T-helper 1 cell (primary cell): ENCODE measurements around the gene CIAO2B.
"Not testable (repeated sequence)": the region's sequence is repeated elsewhere in the genome, so short reads cannot be mapped to it uniquely, and the experiment has no call there.

Experiments
- DNase-seq, 5 donors: peaks; one replicate each; pipeline ENCODE4 v3.0.0-alpha.2; 2012 to 2020
- total RNA-seq, 4 donors: gene quantifications; one replicate each; lab custom pipeline; 2026; lab: John Stamatoyannopoulos, UW

The CIAO2B gene
- 12.3 to 25.8 (median 16.2) reads per million in 4 donors for total RNA-seq

- peak; percentile 73 to 90 (median 83) for DNase-seq
These were observed at the start of gene CIAO2B for GRCh38 chr16:66934138-66934838. Gene CIAO2B, minus strand, starts transcription at chr16:66934402. Its CDS starts 38 bp downstream, at chr16:66934364.

- no peak for DNase-seq
These were observed 48.8 kb upstream of the CIAO2B start for GRCh38 chr16:66983033-66983432.

DNA sequence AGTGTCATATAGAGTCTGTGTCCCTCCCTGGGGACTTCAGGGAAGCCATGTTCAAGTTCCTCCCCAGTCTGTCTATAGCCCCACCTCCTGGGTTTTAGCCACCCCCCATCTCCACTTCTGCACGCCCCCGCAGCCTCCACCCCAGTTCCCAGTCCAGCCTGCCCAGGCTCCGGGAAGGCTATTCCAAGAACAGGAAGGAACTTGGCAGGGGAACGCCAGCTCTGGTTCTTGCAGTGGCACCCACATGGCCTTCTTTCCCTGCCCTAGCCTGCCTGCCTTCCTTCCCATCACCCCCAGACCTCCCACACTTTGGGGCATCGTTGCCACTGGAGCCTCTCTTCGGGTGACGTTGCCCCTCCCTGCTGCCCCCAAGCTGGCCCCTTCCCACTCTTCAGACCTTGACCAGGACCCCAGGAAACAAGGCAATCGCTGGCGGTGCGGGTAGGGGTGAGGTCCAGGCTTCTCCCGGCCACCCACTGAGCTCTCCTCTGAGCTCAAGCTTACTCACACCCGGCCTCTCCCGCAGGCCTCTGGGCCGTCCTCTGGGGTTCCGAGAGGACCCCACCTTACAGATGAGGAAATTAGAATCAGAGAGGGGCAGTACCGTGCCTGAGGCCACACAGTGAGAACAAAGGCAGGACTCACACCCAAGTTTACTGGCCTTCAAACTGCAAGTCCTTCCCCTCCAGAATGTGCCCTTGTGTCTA, 45.0 kb upstream of the CIAO2B start:
- no peak for DNase-seq

- DNase-seq = peak; percentile 77 to 89 (median 85)
These were observed 43.3 kb upstream of the CIAO2B start for GRCh38 chr16:66977341-66978113.

DNA sequence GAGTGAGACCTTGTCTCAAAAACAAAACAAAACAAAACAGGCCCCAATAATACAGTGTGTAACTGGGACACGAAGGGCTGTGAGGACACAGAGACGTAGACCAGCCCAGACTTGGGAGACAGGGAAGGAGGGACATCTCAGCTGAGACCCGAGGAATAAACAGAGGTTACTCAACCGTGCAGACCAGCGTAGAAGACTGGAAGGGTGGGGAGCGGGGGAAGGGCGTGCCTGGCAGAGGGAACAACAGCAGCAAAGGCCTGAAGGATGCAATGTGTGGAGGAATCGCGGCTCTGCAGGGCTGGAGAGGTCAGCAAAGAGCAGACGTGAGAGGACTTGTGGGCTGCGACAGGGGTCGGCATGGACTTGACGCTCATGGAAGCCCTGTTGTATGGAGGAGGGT, 42.5 kb upstream of the CIAO2B start:
- no peak for DNase-seq

GRCh38 chr16:66975302-66975893, 41.2 kb upstream of the CIAO2B start:
- DNase-seq = no peak

GRCh38 chr16:66974932-66975246, 40.7 kb upstream of the CIAO2B start:
- DNase-seq = peak in 3 of 5 donors; percentile 20 to 73 (median 34)

GRCh38 chr16:66974156-66974931, 40.1 kb upstream of the CIAO2B start:
- not testable (repeated sequence) for DNase-seq

GRCh38 chr16:66973716-66974115, 39.5 kb upstream of the CIAO2B start:
- no peak for DNase-seq

- no peak for DNase-seq
These were observed 38.8 kb upstream of the CIAO2B start for GRCh38 chr16:66972983-66973382.

DNA sequence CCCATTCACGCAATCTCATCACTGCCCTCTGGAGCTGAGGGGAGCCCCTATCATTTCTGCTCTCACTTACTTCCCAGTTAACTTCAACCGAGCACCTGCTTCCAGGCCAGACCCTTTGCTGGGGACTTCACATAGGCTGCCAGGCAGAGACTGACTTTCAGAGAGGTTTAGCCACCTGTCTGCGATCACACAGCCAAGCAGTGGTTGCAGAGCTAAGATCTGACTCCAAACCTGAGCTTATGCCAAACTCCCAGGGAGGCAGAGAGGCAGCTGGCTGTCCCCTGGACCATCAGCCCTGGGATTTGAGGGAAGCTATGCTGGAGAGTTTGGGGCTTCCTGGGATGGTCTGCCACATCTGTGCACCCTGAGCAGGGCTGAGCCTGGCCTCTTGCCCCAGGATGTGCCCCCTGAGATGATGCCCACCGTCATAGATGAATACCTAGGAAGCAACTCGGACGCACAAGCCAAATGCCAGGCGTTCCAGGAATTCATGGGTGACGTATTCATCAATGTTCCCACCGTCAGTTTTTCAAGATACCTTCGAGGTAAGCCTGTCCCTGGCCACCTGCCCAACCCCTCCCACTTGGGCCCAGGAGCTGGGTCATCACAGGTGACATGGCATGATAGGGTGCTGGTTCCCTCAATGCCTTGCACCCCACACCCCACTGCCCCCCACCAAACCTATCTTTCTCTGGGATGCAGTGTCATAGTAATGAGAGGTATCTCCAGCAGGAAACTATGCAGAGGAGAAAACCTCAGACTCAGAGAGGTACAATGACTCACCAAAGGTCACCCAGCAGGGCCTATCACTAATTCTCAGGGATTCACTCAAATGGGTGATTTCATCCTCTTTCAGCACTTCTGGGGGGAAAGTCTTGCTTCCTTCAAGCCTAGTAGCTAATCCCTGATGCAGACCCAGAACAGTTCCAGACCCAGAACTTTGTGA, 36.8 kb upstream of the CIAO2B start:
- no peak for DNase-seq

DNA sequence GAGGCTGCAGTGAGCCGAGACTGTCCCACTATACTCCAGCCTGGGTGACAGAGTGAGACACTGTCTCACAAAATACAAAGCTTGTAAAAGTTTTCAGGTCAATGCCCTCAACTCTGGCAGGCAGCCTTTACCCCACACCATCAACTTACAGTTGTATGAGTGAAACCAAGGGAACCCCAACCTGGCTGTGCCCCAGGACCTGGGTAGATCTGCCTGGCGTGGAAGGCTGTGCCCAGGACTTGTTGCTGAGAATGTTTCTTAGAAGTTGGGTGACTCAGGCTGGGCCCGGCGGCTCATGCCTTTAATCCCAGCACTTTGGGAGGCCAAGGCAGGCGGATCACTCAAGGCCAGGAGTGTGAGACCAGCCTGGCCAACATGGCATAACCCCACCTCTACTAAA, 34.6 kb upstream of the CIAO2B start:
- no peak for DNase-seq

DNA sequence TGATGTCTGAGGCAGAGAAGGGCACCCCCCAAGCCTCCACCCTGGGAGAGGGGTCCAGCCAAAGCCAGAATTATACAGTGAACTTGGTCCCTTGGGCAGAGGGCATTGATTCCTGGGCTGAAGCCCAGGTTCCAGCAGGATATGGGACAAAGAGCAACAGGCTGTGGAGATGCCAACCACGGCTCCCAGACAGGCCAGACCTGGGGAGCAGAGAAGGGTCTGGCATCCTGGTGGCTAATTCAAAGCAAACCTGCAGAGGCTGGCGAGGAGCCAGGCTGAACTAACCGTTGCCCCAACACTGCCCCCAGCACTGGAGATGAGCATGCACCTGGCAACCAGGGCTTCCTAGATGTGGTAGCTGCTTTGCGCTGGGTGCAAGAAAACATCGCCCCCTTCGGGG, 29.8 kb upstream of the CIAO2B start:
- DNase-seq = no peak

GRCh38 chr16:66961914-66962313, 27.7 kb upstream of the CIAO2B start:
- no peak for DNase-seq

- DNase-seq = peak in 4 of 5 donors; percentile 25 to 83 (median 39)
These were observed 27.0 kb upstream of the CIAO2B start, which contains the start of gene CES3 for GRCh38 chr16:66961065-66961744. Gene CES3, plus strand, starts transcription at chr16:66961266. Its CDS starts 42 bp downstream, at chr16:66961308.

DNA sequence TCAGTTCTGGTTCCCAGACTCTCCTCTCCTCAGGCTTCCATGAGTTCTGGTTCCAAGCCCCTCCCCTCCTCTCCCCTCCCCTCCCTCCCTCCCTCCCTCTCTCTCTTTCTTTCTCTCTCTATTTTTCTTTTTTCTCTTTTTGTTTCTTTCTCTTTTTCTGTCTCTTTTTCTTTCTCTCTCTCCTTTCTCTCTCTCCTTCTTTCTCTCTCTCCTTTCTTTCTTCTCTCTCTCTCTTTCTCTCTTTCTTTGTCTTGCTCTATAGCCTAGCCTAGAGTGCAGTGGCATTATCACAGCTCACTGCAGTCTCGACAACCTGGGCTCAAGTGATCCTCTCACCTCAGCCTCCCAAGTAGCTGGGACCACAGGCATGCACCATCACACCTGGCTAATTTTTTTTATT, 26.1 kb upstream of the CIAO2B start:
- no peak for DNase-seq

GRCh38 chr16:66959704-66960161, 25.5 kb upstream of the CIAO2B start:
- DNase-seq = no peak

- DNase-seq = no peak
These were observed 24.9 kb upstream of the CIAO2B start for GRCh38 chr16:66958857-66959703.

DNA sequence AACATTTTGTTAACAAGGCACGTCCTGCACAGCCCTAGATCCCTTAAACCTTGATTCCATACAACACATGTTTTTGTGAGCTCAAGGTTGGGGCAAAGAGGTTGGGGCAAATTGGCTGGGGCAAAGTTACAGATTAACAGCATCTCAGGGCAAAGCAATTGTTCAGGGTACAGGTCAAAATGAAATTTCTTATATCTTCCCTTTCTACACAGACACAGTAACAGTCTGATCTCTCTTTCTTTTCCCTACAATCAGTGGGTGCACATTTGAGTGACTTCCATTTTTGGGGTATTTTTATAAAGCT, 21.9 kb upstream of the CIAO2B start:
- not testable (repeated sequence) for DNase-seq
